HG03159 (cell line): ENCODE measurements around the gene HFM1.

Experiments used
- ATAC-seq: cut with Tn5 transposase; IDR thresholded peaks from one replicate; pipeline ENCODE4 v1.9.1; 2021; ENCODE audit warnings: mild to moderate bottlenecking, moderate library complexity; ENCODE audit not compliant: unreplicated experiment

The HFM1 gene

GRCh38 chr1:91278754-91279153 is 125.9 kb downstream of the HFM1 start:
- ATAC-seq = no peak

GRCh38 chr1:91273875-91274274 is 130.8 kb downstream of the HFM1 start:
- ATAC-seq = no peak

DNA sequence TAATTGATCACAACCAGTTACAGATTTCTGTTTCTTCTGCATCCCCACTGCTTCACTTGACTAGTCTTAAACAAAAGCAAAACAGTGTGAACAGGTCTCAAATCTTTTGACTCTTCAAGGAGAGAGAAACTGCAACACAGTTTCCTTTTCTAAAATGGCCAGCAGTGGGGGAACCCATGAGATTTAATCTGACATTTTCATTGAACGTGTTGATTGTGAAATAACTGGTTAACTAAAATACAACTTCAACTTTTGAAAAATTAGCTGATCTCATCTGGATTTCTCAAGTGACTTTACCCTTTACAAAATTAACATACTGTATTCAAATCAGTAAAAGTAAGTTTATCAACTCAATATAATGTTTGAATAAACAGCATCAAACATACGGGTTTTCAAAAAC is 143.0 kb downstream of the HFM1 start:
- ATAC-seq = no peak

- no peak for ATAC-seq
These were observed 159.2 kb downstream of the HFM1 start for GRCh38 chr1:91245435-91245834.

GRCh38 chr1:91244737-91245136 is 159.9 kb downstream of the HFM1 start:
- ATAC-seq = no peak

DNA sequence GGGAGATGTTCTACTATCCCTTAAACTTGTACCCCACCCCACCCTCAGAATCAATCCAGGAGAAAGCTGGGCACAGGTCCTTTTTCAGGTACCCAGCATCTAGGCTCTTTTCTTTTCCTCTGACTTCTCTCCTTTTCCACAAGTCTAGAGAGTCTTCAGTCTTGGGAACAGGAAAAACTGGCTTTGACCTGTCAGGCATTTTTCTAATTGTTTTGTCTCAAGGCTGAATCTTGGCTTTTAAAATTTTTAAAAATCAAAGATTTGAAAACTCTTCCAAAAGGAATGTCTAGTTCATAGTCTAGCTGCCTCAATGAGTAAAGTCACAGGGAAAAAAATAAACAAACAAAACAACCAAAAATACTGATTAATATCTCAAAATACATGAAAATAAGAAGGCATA is 161.5 kb downstream of the HFM1 start:
- ATAC-seq = no peak

- no peak for ATAC-seq
These were observed 170.5 kb downstream of the HFM1 start for GRCh38 chr1:91234181-91234580.

GRCh38 chr1:91226741-91227140 is 177.9 kb downstream of the HFM1 start:
- no peak for ATAC-seq

GRCh38 chr1:91224878-91225277 is 179.8 kb downstream of the HFM1 start:
- ATAC-seq = no peak

DNA sequence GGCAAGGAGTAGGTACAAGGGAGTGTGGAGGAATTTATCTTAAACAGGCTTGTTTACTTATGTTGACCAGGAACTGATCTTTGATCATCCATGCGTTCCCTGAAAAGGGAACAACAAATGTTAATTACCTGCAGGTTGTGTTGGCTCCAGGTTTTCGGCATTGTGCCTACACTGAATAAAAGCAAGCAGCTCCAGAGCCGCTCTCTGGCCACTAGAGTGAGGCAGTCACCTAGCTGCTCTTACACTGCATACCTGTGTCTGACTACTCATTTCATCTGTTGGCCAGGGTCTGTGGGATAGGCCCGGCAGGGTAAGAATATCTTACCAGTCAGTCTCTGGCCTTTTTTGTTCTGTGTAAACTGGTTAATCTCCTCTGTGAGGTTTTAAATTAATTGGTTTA is 183.6 kb downstream of the HFM1 start:
- no peak for ATAC-seq

DNA sequence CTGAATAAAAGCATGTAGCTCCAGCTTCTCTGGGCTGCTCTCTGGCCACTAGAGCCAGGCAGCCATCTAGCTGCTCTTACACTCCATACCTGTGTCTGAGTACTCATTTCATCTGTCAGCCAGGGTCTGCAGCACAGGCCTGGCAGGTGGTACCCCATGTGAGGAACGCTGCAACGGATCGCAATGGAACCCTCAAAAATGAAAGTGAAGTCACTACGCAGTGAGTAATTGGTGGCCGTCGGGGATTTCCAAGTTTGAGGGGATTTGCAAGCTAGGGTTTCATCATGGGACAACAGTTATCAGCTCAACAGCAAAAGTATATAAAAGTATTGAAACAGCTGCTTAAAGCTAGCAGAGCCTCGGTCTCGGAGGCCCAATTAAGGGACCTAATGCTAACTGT is 186.7 kb downstream of the HFM1 start:
- ATAC-seq = no peak
